Measurements from ENCODE around the gene CNR2.

CNR2 gene

DNA sequence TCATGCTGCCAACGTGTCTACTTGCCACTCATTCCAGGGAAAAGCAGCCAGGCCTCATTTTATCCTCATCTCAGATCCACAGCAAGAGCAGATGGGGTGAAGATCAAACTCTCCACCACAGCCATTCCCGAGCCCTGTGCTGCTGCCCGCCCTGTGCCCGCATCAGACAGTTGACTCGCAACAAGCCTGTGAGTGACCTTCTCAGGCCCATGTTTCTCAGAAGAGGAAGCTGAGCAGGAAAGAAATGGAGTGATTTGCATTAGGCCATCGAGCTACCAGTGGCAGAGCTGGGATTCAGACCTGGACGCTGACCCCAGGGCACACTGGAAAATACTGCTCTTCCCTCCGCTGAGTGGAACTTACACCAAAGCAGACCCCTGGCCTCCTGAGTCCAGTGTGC, 1.2 kb downstream of the CNR2 start:
- H3K27ac ChIP-seq = no peak overlapping the region
- TF ChIP-seq, protein P1, sequence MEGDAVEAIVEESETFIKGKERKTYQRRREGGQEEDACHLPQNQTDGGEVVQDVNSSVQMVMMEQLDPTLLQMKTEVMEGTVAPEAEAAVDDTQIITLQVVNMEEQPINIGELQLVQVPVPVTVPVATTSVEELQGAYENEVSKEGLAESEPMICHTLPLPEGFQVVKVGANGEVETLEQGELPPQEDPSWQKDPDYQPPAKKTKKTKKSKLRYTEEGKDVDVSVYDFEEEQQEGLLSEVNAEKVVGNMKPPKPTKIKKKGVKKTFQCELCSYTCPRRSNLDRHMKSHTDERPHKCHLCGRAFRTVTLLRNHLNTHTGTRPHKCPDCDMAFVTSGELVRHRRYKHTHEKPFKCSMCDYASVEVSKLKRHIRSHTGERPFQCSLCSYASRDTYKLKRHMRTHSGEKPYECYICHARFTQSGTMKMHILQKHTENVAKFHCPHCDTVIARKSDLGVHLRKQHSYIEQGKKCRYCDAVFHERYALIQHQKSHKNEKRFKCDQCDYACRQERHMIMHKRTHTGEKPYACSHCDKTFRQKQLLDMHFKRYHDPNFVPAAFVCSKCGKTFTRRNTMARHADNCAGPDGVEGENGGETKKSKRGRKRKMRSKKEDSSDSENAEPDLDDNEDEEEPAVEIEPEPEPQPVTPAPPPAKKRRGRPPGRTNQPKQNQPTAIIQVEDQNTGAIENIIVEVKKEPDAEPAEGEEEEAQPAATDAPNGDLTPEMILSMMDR (conservative IDR thresholded peaks at IDR 0.05) = no peak
- TF ChIP-seq ZFX (IDR thresholded peaks at IDR 0.05) = no peak

GRCh38 chr1:23910553-23911246, 2.5 kb downstream of the CNR2 start:
- TF ChIP-seq, protein P1 (conservative IDR thresholded peaks at IDR 0.05) = no peak
- no peak for TF ChIP-seq ZFX (IDR thresholded peaks at IDR 0.05)
- no peak overlapping the region for H3K27ac ChIP-seq

DNA sequence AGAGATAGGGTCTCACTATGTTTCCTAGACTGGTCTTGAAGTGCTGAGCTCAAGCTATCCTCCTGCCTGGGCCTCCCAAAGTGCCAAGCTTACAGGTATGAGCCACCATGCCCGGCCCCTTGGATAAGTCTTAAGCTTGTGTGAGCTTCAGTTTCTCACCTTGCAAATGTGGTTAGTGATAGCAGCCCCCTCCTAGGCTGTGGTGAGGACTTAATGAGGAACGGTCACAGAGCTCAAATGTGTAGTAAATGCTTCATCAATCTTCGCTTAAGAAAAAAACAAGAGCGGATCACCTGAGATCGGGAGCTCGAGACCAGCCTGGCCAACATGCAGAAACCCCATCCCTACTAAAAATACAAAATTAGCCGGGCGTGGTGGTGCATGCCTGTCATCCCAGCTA, 3.0 kb downstream of the CNR2 start:
- H3K27ac ChIP-seq = no peak overlapping the region
- no peak for TF ChIP-seq ZFX (IDR thresholded peaks at IDR 0.05)
- TF ChIP-seq, protein P1 (conservative IDR thresholded peaks at IDR 0.05) = no peak

GRCh38 chr1:23909412-23909811, 3.8 kb downstream of the CNR2 start:
- TF ChIP-seq ZFX (IDR thresholded peaks at IDR 0.05) = no peak
- TF ChIP-seq, protein P1 (conservative IDR thresholded peaks at IDR 0.05) = no peak
- H3K27ac ChIP-seq = no peak overlapping the region

GRCh38 chr1:23908453-23909341, 4.5 kb downstream of the CNR2 start:
- TF ChIP-seq, protein P1 (conservative IDR thresholded peaks at IDR 0.05) = no peak
- no peak overlapping the region for H3K27ac ChIP-seq

- no peak for TF ChIP-seq ZFX (IDR thresholded peaks at IDR 0.05)
- TF ChIP-seq, protein P1 (conservative IDR thresholded peaks at IDR 0.05) = no peak
- no peak overlapping the region for H3K27ac ChIP-seq
Observed at GRCh38 chr1:23906731-23907130, 6.4 kb downstream of the CNR2 start.

GRCh38 chr1:23905461-23906025, 7.6 kb downstream of the CNR2 start:
- no peak for TF ChIP-seq ZFX (IDR thresholded peaks at IDR 0.05)
- TF ChIP-seq, protein P1 (conservative IDR thresholded peaks at IDR 0.05) = no peak
- no peak overlapping the region for H3K27ac ChIP-seq

All from C4-2B (cell line).